Stimulated activated CD8-positive, alpha-beta memory T cell treated with anti-CD3 and anti-CD28 coated beads, Interleukin-15, amount 100 ng/mL, for 24 hours (primary cell): ENCODE measurements around the gene CAPN8.

ENCODE experiments used
- DNase-seq: peaks from one replicate; pipeline ENCODE4 v3.0.0-alpha.2; 2020; ENCODE audit warnings: low read depth

CAPN8 gene

GRCh38 chr1:223702735-223703667 lies 37.5 kb upstream of the CAPN8 start:
- DNase-seq = no peak

GRCh38 chr1:223700942-223701637 lies 35.6 kb upstream of the CAPN8 start:
- no peak for DNase-seq

- no peak for DNase-seq
These were observed 35.0 kb upstream of the CAPN8 start for GRCh38 chr1:223700388-223700918.

- no peak for DNase-seq
These were observed 30.4 kb upstream of the CAPN8 start for GRCh38 chr1:223695941-223696340.

- DNase-seq = no peak
These were observed 29.6 kb upstream of the CAPN8 start for GRCh38 chr1:223695014-223695548.

- DNase-seq = no peak
These were observed 25.6 kb upstream of the CAPN8 start for GRCh38 chr1:223691121-223691520.

- no peak for DNase-seq
These were observed 18.9 kb upstream of the CAPN8 start for GRCh38 chr1:223684488-223684792.

- DNase-seq = no peak
These were observed 18.3 kb upstream of the CAPN8 start for GRCh38 chr1:223683586-223684487.

- no peak for DNase-seq
These were observed 17.0 kb upstream of the CAPN8 start for GRCh38 chr1:223682502-223682901.

GRCh38 chr1:223680188-223680587 lies 14.7 kb upstream of the CAPN8 start:
- no peak for DNase-seq

GRCh38 chr1:223678841-223679240 lies 13.3 kb upstream of the CAPN8 start:
- DNase-seq = no peak

GRCh38 chr1:223674119-223674890 lies 8.8 kb upstream of the CAPN8 start:
- DNase-seq = no peak

GRCh38 chr1:223670458-223671159 lies 5.1 kb upstream of the CAPN8 start:
- no peak for DNase-seq

- DNase-seq = no peak
These were observed 3.7 kb upstream of the CAPN8 start for GRCh38 chr1:223669003-223669795.

GRCh38 chr1:223667484-223668182 lies 2.1 kb upstream of the CAPN8 start:
- DNase-seq = no peak

GRCh38 chr1:223664106-223664505 lies 1.4 kb downstream of the CAPN8 start:
- DNase-seq = no peak

- no peak for DNase-seq
These were observed 2.6 kb downstream of the CAPN8 start for GRCh38 chr1:223662943-223663342.

GRCh38 chr1:223659711-223660110 lies 5.8 kb downstream of the CAPN8 start:
- no peak for DNase-seq

GRCh38 chr1:223657978-223658377 lies 7.5 kb downstream of the CAPN8 start:
- no peak for DNase-seq
